ENCODE results near the gene TPRN.

Gene TPRN

GRCh38 chr9:137141976-137142936 is 58.3 kb downstream of the TPRN start:
- Histone ChIP-seq H3K4me1 (no peaks in the 10 kb centered on the region), H3K36me3 (no peaks in the 10 kb centered on the region), H3K27me3 (peaks cover 25% of the 10 kb centered on the region), H3K4me3 (ENCODE audit: low read depth, low read length) (no peak overlapping the region), H3K9me3 (no peaks in the 10 kb centered on the region)
- TF ChIP-seq CTCF (IDR thresholded peaks at IDR 0.05; ENCODE audit: low read depth, low read length) = no peak
- DNase-seq = no peak

Measured in BE2C (cell line).